DMS53 treated with DMSO at 0.1 percent for 48 hours (cell line): Measurements from ENCODE around the gene CAPZB.

Experiments
- DNase-seq: peaks from one replicate; lab custom pipeline; 2025; ENCODE audit not compliant: unreplicated experiment; lab: John Stamatoyannopoulos, UW

Gene CAPZB

DNA sequence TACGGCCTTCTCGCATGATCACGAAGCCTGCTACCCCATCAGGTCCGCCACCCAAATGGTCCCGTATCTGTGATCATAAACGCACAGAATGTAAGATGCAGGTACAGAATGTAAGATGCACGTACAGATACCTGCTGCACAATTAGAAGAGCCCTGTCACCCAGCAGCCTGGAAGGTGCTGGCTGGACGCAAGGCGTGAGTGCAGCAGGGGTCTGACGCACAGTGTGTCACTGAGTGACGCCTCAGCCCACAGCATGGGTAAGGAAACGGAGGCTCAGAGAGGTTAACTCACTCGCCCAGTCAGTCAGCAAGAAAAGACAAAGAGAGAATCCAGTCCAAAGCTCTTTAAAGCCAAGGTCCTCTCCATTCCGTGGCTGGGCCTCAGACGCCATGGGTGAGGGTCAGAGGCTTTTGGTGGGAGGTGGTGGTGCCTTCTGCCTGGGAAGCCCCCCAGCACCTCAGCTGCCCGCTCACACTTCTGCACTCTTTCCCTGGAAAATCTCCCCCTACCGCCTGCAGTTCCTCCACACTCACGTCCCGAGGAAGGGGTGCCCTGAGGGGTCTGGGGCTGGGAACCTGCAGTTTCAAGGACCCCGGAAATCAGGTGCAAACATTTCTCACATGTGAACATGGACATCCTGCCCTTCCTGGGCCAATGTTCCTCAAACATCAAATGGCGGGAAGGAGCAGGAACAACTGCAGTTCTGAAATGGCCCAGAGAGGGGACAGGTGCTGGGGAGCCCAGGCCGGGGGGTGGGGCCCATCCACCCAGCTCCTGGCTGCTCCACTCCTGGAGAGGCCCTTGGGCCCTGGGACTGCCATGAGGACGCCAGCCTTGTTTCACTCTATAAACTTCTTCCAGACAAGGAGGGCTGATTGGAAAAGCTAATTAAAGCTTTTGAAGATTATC is 113.9 kb downstream of the CAPZB start:
- no peak for DNase-seq

DNA sequence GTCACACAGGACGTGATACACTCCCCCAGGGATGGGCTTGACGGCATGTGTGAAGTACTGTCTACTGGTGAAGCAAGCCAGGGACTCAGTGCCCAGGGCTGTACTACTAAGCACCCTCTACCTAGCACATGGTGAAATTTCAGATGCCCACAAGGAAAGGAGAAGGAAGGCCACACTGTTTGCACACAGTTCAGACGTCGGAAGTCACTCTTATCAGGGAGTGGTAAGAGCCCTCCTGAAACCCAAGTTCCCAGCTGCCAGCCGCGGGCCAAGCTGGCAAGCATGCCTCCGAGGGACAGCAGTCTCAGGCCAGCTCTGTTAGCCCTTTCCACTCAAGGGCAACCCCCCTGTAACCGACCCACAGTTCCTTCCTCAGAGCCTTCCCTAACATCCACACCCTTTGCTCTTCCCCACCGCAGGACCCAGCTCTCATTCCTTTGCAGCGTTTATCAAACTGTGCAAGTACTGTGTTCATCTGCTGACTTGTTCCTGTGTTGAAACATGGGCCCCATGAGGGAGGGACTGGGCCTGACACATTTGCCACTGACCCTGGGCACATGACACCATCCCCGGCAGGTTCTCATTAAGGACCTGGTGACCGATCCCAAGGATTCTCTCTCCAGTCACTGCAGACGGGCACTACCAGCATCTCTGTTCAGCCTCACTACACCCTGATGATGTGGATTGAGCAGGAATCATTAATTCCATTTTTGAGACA is 114.7 kb downstream of the CAPZB start:
- DNase-seq: no peak

- no peak for DNase-seq
Observed at GRCh38 chr1:19369396-19370090, 115.8 kb downstream of the CAPZB start.

DNA sequence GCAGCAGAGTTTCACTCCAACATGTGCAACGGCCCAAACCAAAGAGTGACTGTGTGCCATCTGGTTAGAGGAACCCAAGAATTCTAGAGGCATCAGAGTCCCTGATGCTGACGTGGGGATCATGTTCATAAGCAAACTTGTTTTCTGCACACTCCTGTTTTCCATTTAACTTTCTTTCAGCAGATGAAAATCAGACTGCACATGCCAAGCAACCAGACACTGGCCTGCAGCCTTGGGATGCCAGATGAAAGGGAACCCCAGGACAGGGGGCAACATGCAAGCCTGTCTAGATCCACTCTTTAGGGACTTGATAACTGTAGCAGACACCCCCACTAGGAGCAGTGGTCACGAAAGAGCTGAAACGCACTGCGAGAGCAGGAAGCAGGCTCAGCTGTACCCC is 116.4 kb downstream of the CAPZB start:
- DNase-seq: no peak

- DNase-seq: no peak
Observed at GRCh38 chr1:19368050-19368449, 117.3 kb downstream of the CAPZB start.

DNA sequence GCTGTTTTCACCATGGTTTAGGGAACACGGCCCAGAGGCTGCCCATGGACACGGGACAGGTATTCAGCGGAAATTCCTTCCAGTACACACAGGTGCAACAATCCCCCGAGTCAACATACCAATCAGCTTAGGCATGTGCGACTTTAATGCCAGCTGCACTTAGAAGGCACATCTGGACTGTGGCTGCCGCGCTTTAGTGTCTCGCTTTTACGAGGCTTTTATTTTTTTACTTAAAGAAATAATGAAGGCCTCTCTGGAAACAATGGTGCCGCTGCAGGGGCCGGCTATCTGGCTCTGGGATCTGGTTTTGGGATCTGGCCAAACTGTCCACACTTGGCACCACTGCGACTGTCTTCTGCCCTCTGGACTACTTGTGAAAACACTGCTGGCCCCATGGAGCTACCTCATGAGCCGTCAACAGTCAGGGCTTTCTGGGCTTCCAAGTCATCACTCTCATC is 117.7 kb downstream of the CAPZB start:
- no peak for DNase-seq

DNA sequence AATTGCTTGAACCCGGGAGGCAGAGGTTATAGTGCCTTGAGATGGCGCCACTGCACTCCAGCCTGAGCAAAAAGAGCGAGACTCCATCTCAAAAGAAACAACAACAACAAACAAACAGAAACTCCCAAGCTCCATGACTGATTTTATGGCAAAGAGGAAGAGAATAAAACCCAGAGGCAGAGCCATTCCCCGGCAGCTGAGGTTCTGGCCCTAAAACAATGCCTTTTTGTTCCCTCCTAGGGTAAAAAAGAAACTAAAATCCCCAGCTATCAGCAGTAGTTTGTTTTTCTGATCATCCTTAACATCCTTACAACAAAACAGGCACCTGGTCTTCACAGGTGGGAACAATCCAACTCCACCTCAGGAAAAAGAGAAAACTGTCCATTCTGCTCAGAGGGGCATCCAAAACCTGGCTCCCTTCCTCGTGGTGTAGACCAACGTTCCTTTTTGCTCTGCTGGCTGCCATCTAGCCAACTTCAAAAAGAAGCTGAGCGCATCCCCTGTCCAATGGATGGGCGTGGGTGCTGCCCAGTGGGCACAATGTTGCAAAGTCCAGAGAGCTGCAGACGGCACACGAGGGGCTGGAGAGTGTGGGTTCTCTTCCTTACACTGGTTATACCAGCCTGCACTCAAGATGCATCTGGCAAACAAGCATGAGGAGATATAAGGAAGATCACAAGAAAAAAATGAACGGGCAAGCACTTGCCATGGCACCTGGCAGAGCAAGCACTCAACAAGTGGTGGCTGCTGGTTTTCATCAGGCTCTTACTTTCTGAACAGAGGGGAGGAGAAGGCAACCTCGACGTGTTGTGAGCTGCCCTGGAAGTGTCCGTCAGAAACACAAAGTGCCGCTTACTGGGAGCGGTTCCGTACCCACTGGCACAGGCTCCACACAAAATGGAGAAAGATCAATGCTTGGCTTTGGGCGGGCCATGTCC is 118.5 kb downstream of the CAPZB start:
- no peak for DNase-seq

DNA sequence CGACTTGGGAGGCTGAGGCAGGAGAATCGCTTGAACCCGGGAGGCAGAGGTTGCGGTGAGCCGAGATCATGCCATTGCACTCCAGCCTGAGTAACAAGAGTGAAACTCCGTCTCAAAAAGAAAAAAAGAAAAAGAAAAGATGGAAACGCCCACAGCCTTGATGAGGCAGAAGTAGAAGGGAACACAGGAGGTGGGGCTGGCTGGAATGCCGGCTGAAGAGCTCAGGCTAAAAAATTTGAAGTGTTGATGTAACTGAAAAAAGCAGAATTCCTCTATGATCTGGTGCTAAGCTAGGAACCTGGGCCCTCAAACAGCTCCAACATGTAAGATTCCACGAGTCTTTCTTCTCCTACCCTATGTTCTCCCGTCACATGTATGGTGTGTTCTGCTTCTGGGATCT is 119.6 kb downstream of the CAPZB start:
- DNase-seq: no peak

DNA sequence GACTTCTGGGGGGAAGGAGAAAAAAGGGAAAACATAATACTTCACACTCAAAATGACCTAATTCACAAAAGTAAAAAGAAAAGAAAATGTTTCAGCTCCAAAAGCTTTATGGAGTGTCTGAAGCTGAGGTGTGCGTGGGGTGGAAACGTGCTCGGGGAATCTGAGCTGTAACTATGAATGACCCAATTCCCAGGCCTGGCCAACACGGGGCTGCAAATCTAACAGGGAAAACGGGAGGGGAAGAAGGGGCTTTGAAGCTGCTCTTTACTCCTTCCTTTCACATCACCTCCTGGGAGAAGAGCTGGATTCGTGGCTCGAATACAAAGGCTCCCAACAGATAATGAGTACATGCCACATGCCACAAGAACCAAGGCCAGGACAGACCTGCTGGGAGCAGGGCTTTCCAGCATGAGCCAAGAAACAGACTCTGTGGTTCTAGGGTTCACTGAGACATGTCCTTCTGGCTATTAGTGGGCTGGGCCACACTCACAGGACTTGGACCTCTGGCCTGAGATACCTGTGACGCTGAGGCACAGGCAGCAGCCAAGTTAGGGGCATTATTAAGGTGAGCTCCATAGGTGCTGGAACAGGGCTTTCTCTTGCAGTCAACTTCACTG is 121.7 kb downstream of the CAPZB start:
- no peak for DNase-seq

GRCh38 chr1:19361611-19362147 is 123.7 kb downstream of the CAPZB start:
- DNase-seq: no peak

DNA sequence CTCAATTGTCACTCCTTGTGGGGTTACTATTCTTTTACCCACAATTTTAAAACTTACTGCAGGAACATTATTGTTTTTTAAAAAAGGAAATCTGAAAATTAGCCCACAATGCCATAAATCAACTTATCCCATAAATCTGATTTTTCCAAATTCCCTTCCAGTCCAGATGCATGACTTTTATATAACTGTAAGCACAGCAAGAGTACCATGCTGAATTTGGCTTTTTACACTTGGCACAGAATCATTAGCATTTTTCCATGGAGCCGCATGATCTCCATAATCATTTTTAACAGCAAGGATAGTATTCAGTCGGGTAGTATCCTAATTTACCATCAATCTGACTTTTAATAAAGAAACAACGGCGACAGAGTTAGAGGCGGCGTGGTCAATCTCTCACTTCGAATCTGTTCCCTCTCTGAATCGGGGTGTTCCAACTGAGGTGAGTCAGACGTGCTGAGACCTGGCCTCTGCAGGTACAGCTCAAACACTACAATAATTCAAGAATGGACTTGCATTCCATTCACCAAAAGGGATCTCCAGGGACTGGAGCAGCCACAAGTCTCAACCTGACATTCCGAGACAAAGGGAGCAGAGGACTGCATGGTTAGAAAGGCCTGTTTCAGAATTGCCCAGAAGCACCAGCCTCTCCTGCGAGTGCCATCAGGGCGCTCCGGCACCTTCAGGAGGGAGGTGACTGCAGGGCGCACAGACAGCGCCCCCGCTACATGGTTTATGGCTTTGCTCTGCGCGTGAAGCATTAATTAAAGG is 124.3 kb downstream of the CAPZB start:
- no peak for DNase-seq

GRCh38 chr1:19360432-19360831 is 124.9 kb downstream of the CAPZB start:
- no peak for DNase-seq

- no peak for DNase-seq
Observed at GRCh38 chr1:19360016-19360415, 125.3 kb downstream of the CAPZB start.

GRCh38 chr1:19359357-19359756 is 126.0 kb downstream of the CAPZB start:
- no peak for DNase-seq

DNA sequence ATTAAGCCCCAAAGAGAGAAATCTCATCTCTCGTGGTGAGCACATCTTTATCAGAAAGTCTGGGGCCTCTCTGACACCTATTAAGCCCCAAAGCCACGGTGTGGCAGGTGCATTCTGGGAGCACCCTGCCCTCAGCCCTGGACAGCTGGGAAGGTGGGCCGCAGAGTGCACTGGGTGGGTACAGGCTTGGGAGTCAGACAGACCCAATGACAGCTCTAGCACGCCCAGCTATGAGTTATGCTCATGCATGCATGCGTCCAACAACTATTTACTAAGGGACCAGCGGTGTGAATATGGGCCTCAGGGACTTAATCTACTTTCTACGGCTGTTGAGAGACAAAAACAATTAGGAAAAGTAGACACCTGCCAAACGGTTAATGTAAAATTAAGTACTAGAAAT is 126.6 kb downstream of the CAPZB start:
- no peak for DNase-seq

GRCh38 chr1:19357299-19357986 is 127.9 kb downstream of the CAPZB start:
- no peak for DNase-seq

GRCh38 chr1:19356266-19356665 is 129.1 kb downstream of the CAPZB start:
- no peak for DNase-seq

GRCh38 chr1:19354531-19354981 is 130.8 kb downstream of the CAPZB start:
- DNase-seq: no peak
